Measurements from ENCODE around the gene RNF212. TPM values are rescaled to one million over a fixed set of nuclear protein-coding genes. Genes with fewer than 3 reads are reported as not detected.

Gene RNF212
- total RNA-seq, 1 donor: 2.8 TPM

DNA sequence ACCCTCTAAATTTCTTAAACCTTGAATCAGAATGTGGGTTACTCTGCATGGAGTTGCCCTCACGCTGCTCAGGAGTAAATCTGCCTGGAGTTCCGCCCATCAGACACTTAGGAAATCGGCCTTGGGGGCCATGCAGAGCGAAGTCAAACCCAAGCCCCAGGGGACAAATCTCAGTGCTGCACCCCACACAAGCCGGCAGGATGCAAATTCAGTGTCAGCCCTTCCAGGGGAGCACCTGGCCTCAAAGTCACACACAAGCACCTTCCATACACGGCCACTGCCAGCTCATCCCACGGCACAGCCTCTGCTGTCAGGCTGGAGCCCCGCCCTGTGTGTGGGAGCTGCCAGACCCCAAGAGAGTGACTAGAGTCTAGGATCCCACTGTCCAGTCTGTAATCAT is 27.4 kb downstream of the RNF212 start:
- no peak overlapping the region for H3K4me3 ChIP-seq (ENCODE audit: low read depth, low read length)
- TF ChIP-seq, protein P1, sequence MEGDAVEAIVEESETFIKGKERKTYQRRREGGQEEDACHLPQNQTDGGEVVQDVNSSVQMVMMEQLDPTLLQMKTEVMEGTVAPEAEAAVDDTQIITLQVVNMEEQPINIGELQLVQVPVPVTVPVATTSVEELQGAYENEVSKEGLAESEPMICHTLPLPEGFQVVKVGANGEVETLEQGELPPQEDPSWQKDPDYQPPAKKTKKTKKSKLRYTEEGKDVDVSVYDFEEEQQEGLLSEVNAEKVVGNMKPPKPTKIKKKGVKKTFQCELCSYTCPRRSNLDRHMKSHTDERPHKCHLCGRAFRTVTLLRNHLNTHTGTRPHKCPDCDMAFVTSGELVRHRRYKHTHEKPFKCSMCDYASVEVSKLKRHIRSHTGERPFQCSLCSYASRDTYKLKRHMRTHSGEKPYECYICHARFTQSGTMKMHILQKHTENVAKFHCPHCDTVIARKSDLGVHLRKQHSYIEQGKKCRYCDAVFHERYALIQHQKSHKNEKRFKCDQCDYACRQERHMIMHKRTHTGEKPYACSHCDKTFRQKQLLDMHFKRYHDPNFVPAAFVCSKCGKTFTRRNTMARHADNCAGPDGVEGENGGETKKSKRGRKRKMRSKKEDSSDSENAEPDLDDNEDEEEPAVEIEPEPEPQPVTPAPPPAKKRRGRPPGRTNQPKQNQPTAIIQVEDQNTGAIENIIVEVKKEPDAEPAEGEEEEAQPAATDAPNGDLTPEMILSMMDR (IDR thresholded peaks at IDR 0.05; ENCODE audit: insufficient read depth, low read length): no peak
- DNase-seq (ENCODE audit: low read depth): no peak

GRCh38 chr4:1085404-1085799 is 28.0 kb downstream of the RNF212 start:
- H3K4me3 ChIP-seq (ENCODE audit: low read depth, low read length): no peak overlapping the region
- TF ChIP-seq, protein P1 (IDR thresholded peaks at IDR 0.05; ENCODE audit: insufficient read depth, low read length): no peak
- DNase-seq (ENCODE audit: low read depth): no peak

GRCh38 chr4:1084796-1085403 is 28.5 kb downstream of the RNF212 start:
- no peak overlapping the region for H3K4me3 ChIP-seq (ENCODE audit: low read depth, low read length)
- TF ChIP-seq, protein P1 (IDR thresholded peaks at IDR 0.05; ENCODE audit: insufficient read depth, low read length): no peak
- DNase-seq (ENCODE audit: low read depth): no peak

GRCh38 chr4:1084394-1084793 is 29.0 kb downstream of the RNF212 start:
- no peak for DNase-seq (ENCODE audit: low read depth)
- TF ChIP-seq, protein P1 (IDR thresholded peaks at IDR 0.05; ENCODE audit: insufficient read depth, low read length): no peak
- no peak overlapping the region for H3K4me3 ChIP-seq (ENCODE audit: low read depth, low read length)

GRCh38 chr4:1082215-1083182 is 30.9 kb downstream of the RNF212 start:
- peak; percentile 79 for DNase-seq (ENCODE audit: low read depth)
- TF ChIP-seq, protein P1 (IDR thresholded peaks at IDR 0.05; ENCODE audit: insufficient read depth, low read length): no peak
- no peak overlapping the region for H3K4me3 ChIP-seq (ENCODE audit: low read depth, low read length)

- peak; percentile 29 for DNase-seq (ENCODE audit: low read depth)
- TF ChIP-seq, protein P1 (IDR thresholded peaks at IDR 0.05; ENCODE audit: insufficient read depth, low read length): no peak
- no peak overlapping the region for H3K4me3 ChIP-seq (ENCODE audit: low read depth, low read length)
Observed at GRCh38 chr4:1081689-1082040, 31.7 kb downstream of the RNF212 start.

Data from fibroblast of the aortic adventitia (primary cell).